ENCODE results near the gene ANKZF1. TPM values are rescaled to one million over a fixed set of nuclear protein-coding genes. Genes with fewer than 3 reads are reported as not detected.
"Not testable (repeated sequence)": the region's sequence is repeated elsewhere in the genome, so short reads cannot be mapped to it uniquely, and the experiment has no call there.

The ANKZF1 gene
- total RNA-seq, 1 experiment from 2014 or later, result 25.8 TPM

DNA sequence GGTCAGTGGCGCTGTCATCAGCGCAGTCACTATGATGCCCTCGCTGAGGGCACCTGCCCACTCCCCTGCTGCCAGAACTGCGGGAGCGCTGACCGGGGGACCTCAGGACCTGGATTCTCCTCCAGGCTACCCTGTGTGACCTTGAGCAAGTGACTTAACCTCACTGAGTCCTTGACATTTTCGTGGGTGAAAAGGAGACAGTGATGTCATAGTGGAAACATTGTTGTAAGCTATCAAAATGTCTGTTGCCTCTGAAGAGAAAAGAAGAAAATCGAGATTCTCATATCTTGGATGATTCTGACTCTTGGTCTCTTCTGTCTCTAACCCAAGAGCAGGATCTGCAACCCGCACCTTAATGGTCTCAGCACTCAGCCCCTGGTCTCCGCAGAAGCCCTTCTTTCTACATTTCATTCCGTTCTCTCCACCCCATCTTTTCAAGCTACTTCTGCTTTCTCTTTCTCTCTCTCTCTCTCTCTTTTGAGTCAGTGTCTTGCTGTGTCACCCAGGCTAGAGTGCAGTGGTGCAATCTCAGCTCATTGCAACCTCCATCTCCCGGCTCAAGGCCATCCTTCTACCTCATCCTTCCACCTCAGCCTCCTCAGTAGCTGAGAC, 25.1 kb downstream of the ANKZF1 start:
- DNase-seq (ENCODE audit: low read depth), result no peak

DNA sequence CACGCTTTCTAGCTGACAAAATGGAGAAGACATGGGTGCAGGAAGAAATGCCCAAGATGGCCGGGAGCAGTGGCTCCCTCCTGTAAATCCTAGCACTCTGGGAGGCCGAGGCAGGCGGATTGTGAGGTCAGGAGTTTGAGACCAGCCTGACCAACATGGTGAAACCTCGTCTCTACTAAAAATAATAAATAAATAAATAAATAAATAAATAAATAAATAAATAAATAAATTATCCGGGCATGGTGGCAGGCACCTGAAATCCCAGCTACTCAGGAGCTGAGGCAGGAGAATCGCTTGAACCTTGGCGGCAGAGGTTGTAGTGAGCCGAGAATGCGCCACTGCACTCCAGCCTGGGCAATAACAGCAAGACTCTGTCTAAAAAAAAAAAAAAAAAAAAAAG, 29.3 kb downstream of the ANKZF1 start:
- DNase-seq (ENCODE audit: low read depth), result not testable (repeated sequence)

DNA sequence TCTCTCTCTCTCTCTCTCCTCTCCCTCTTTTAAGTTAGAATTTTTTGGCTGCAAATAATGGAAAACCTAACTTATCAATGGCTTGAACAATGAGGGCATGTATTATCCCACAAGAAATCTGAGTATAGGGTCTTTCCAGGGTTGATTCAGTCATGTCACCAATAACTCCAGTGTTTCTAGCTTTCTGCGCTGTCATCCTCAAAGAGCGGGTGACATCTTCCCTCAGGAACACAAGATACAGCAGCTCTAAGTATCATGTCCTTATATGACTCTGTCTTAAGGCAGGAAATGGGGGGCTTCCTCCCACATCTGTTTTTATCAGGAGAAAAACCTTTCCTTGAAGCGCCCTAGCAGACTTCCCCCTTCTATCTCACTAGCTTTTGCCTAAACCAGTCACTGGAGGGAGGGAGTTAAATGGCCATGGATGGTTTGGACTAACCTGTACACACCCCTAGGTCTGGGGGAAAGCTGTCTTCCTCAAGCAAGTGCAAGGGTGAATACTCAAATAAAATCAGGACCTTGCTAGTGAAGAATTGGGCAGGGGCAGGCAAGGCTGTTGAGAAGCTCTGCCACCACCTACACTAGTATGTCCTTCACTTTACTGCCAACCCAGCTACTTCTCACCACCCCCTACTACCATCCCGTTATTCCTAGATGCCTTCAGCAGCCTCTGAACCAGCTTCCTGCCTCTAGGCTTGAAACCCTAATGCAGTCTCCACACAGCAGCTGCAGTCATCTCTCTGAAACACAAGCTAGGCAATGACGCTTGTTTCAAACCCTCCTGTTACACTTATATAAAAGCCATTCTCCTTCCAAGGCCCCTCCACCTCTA, 31.6 kb downstream of the ANKZF1 start:
- no peak for DNase-seq (ENCODE audit: low read depth)

DNA sequence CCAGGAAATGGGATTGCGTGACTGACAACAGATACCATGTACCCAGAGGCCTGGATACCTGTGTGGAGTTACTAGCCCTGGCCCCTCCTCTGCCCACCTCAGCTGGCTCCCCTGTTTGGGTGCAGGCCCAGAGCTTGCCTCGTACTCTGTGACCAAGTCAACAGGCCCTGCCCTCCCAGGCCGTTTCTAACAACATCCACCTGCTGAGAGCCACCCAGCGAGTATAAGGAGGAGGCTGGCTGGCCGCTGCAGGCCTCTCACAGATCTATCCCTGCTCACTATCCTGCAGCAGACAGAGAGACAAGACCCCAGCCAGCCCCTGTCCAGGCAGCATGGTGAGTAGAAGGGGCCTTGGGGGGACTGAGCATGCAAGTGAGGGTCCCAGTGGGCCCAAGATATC, 36.6 kb downstream of the ANKZF1 start:
- no peak for DNase-seq (ENCODE audit: low read depth)

DNA sequence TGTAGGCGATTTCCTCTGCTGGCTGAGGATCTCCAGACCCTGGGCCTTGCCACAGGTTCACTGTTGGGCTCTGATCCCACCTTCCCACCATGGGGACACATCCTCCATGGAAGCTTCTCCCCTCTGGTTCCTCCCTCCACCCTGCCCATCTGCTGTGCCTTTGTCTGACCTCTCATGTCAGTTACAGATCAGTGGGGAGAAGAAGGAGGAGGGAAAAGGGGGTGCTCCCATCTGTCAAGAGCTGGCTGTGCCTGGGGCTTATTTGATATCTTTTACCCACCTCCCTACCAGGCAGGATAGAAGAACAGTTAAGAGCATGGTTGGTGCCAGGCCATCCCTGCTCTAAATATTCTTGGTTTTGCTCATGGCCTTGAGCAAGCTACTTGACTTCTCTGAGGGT, 37.3 kb downstream of the ANKZF1 start:
- DNase-seq (ENCODE audit: low read depth), result no peak

DNA sequence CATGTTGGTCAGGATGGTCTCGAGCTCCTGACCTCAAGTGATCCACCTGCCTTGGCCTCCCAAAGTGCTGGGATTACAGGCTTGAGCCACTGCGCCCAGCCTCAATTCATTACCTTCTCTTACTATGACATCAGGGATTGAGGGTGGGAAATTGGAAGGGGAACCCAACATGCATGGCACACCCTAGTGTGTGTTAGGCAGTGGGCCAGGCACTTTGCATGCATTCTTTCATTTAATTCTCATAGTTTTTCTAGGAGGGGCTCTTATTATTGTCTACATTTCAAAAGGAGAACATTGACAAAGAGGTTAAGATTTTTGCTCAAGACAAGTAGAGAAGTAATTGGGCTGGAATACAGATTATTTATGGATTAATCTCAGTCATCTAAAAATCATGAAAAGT, 38.7 kb downstream of the ANKZF1 start:
- DNase-seq (ENCODE audit: low read depth), result no peak

DNA sequence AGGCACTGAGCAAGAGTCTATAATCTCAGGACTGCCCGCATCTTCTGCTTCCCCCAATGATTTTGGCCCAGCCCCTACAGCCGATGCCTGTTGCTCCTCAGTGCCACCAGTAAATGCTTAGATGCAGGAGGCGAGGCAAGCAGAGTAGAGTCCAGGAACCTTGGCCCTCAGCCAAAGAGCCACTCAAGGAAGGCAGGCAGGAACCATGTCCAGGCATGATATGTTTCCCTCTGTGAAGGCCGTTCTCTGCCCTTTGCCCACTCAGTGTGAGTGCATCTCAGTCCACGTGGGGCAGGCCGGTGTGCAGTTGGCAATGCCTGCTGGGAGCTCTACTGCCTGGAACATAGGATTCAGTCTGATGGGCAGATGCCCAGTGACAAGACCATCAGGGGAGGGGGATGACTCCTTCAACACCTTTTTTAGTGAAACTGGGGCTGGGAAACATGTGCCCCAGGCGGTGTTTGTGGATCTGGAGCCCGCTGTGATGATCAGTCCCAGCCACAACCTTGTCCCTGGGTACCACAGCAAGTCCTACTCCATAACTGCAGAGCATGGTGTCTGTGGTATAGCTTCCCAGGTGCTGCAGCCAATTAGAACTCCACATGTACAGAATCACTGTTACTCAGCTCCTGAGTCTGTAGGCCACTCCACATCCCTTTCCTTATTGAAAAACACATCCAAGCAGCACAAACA, 39.9 kb downstream of the ANKZF1 start:
- DNase-seq (ENCODE audit: low read depth), result no peak

DNA sequence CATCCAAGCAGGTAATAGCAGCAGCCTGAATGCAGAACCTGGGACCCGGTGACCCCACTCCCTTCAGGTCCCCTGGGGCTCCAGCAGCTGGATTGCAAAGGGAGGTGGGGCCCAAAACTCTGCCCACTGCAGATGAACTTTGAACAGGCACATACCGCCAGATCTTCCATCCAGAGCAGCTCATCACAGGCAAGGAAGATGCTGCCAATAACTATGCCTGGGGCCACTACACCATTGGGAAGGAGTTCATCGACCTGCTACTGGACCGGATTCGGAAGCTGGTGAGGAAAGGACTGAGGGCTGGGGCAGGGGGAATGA, 40.4 kb downstream of the ANKZF1 start:
- DNase-seq (ENCODE audit: low read depth), result no peak

DNA sequence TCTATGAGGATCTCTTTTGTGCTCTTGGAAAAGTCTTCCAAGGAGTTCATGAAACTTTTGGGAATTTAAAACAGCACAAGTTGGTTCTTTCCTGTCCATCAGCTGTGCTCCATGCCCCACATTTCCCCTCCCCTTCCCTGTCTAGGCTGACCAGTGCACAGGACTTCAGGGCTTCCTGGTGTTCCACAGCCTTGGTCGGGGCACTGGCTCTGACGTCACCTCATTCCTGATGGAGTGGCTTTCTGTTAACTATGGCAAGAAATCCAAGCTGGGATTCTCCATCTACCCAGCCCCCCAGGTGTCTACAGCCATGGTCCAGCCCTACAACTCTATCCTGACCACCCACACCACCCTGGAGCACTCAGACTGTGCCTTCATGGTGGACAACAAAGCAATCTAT, 41.4 kb downstream of the ANKZF1 start:
- DNase-seq (ENCODE audit: low read depth), result no peak

DNA sequence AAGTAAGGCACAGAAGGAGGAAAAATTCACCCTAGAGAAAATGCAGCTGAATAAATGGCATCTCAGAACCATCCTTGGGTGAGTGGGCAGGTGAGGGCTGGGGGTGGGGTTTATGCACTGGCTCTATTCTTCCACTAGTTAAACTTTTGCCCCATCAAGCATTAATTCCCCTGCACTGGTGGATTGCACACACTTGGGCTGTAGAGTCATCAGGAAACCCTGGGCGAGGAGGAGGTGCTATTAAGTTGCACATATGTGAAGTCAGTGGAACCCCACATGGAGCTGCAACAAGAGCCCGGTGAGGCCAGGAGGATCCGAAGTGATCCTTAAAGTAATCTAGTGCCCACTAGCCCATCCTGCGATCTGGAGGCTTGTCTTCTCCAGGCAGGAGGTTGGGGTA, 42.8 kb downstream of the ANKZF1 start:
- no peak for DNase-seq (ENCODE audit: low read depth)

DNA sequence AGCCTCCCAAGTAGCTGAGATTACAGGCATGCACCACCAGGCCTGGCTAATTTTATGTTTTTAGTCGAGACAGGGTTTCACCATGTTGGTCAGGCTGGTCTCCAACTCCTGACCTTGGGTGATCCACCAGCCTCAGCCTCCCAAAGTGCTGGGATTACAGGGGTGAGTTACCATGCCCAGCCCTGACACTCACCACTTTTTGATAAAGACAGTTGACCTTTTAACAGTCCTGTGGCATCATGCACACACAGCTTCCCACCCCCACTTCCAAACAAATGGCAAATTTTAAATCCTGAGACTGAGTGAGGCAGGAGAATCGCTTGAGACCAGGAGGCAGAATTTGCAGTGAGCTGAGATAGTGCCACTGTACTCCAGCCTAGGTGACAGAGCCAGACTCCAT, 43.4 kb downstream of the ANKZF1 start:
- DNase-seq (ENCODE audit: low read depth), result peak; percentile 57

DNA sequence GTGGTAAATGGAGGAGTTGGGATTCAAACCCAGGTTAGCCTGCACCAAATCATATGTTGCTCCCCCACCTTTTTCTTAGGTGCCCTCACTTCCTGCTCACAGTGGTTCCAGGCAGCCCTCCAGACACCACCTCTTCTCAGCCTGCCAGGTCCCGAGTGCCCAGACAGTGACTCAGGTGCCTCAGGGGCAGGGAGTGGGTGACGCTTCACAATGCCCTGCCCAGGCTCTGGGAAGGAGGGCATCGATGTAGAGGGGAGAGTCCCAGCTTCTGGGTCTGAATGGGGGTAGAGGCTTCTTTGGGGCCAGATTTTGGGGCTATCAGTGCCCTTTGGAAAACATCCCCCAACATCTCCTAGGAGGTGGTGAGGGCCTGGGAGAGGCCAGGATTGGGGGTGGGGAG, 44.3 kb downstream of the ANKZF1 start:
- DNase-seq (ENCODE audit: low read depth), result peak; percentile 95

DNA sequence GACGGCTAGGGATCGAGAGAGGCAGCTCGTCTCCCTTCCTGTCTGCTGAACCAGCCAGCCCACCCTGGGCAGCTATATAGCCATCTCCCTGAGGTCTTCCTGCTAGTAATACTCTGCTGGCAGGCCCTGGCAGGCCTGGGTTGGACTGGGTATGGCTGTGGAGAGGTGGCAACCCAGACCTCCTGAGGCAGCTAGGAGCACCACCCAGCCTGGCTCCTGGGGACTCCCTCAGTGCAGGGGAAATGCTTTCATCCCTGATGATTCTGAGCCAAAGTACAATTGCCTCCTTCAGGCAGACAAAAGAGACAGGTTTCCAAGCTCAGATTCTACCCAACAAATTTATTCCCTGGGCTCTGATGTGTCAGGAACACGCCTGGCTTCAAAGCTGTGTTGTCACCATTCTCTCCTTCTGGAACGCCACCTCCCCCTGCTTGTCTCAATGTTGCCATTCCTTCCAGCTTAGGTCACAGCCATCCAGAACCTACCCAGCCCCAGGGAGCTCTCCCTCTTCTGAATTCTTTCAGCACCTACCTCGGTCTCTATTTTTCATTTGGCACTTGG, 44.8 kb downstream of the ANKZF1 start:
- peak; percentile 94 for DNase-seq (ENCODE audit: low read depth)

DNA sequence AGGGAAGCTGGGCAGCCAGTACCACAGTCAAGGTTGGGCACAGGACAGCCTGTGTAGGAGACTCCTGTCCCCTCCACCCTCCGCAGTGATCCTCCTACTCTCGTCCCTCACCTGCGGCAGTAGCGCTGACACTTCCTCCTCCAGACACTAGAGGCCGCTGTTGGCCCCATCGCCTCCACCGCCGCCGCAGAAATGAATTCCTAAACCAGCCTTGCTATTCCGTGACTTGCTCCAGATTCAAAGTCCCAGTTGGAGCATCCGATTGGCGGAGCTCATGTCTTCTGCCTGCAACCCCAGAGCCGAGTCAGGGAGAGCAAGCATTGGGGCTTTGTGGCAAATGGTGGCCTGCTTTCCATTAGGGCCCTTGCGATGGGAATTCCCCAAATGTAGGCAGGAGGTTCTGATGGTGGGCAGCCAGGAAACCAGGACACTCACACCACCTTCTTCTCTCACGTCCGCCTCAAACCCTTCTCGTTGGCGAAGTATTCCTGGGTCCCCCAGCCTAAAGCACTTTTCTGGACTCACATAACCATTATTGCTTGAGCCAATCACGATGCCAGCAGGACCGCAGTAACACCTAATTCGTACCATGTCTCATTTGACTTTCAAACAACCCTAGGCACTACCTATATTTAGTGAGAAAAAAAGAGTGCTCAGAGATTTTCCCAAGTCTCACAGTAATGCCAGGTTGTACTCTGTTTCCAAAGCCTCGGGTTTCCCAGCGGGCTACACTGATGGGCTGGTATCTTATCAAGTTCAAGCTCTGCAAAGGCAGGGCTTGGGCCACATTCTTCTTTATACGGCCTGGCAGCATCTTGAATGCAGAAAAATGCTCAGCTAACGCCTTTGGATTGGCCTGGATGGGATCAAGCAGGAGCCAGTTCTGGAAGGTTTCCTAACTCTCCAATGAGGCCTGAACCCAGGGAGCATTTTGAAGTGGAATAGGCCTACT, 48.4 kb downstream of the ANKZF1 start:
- DNase-seq (ENCODE audit: low read depth), result peak; percentile 80

DNA sequence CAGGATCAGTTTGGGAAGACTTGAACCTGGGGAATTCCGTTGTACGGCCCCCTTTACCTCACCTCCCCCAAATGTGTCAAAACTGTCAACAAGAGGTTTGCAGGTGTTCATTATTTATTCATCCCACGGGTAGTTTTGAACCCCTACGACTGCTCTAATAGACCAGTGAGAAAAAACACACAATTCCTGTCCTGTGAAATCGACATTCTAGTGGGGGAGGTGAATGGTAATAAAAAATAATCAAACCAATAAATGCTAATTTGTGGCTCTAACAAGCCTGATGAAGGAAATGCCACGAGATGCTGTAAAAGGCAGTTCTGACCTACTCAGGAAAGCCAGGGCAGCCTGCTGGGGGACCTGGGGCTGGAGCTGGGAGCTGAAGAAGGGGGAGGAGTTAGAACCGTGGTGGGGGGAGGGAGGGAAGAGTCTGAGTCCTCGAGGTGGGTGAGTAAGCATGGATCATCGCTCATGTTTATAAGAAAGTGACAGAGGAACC, 49.1 kb downstream of the ANKZF1 start:
- DNase-seq (ENCODE audit: low read depth), result no peak

DNA sequence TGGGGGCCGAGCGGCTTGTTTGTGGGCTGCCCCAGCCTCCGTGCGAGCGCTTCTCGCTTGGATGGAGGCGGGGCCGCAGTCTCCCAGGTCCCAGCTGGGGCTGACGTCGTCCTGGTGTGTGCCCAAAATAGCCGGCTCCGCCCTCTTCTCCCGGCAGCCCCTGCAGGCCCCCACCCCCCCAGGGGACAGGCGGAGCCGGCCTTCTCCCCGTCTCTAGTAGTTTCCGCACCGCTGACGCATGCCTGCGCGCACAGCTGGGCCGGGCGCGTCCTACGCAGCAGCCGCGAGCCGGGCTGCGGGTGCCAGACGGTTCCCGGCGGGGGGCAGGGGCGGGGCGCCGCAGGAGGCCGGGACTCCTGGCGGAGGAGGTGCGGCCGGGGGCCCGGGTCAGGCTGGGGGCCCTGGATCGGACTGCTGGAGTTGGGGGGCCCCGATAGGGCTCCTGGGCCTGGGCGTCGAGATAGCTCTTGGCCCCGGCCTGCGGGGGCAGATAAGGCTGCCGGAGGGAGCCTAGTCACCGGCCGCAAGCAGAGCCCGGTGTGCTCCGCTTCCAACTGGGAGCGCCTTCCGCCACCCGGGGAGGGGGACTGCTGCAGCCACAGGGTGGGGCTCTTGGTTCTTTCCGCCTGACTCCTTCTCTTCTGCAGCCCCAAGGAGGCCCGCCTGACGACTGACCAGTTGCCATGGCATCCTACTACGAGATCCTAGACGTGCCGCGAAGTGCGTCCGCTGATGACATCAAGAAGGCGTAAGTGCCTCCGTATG, 49.7 kb downstream of the ANKZF1 start, which contains the start of gene DNAJB2:
Gene DNAJB2, plus strand, starts transcription at position 216 of the 765 bp plus-strand sequence. Its CDS starts 468 bp downstream, at position 684.
- DNase-seq (ENCODE audit: low read depth), result peak; percentile 99

DNA sequence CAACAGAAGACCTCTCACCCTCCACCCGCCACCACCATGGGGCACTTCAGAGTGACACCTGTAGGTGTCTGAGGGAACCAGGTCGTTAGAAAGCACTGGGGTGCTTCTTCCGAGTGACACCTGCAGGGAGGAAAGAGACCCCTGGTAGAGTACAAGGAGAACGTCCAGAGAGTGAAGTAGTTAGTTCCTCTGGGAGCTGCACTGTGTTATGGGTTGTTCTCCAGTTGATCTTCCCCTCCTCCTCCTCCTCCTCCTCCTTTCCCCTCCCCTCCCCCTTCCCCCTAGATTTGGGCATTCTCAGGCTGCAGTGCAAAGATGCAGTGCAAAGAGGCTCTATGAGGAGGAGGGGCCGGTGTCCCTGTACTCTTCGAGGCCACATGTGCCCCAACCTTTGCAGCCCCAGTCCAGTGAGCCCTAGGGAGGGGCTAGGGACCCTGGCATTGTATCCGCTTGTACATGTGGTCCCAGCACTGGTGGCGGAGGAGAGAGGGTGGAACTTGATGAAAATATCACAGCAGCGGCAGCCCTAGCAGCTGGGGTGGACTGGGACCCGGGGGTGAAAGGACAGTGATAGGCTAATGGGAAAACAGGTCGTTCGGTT, 50.4 kb downstream of the ANKZF1 start:
- no peak for DNase-seq (ENCODE audit: low read depth)

DNA sequence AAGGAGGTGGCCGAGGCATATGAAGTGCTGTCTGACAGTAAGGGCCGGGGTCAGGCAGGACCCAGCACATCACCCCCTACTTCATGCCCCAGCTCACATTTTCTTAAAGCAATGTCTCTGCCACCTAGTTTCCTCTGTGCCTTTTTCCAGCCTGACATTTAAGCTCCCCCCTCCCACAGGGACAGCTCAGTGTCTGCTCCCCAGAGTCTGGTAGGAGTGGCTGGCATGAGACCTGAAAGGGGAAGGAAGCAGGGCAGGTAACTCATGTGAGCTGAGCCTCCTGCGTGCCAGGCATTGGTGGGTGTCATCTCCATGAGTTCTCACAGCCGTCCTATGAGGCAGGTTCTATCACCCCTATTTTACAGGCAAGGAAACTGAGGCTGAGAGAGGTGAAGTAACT, 51.0 kb downstream of the ANKZF1 start:
- no peak for DNase-seq (ENCODE audit: low read depth)

DNA sequence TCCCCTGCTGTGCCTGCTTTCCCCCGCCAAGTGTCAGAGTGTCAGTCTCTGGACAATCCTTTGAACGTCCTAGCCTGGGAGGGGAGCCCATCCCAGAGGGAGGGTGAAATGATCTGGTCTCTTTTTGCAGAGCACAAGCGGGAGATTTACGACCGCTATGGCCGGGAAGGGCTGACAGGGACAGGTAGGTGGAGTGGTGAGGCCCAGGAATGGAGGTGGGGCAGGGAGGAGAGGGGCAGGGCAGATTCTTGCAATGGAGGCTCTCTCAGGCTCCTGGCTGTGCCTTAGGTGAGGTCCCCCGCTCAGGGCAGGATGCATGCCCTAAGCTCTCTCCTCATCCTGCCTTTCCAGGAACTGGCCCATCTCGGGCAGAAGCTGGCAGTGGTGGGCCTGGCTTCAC, 52.0 kb downstream of the ANKZF1 start:
- DNase-seq (ENCODE audit: low read depth), result no peak

DNA sequence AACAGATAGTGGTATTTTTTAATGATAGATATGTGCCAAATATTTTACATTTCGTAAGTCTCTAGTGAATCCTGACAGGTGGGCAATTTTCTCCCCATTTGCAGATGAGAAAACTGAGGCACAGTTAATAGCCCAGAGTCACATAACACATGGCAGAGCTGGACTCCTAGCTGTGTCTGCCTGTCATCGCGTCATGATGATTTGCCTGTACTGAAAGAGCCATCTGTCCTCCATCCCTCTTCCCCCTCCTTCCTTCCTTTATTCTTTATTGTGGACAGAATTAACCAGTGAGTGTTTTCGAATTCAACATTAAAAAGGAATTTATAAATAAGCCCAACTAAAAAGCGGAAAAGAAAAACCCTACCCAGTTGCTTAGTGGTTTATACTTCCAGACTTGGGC, 52.8 kb downstream of the ANKZF1 start:
- no peak for DNase-seq (ENCODE audit: low read depth)
